Measurements from ENCODE around the gene IGF2BP1.

Gene IGF2BP1

GRCh38 chr17:48973806-48974205 is 23.4 kb upstream of the IGF2BP1 start:
- Histone ChIP-seq H3K9me3 (ENCODE audit: control insufficient read depth in 1 of 2, low read length in 2 of 2) (no peaks in the 10 kb centered on the region), H3K9ac (ENCODE audit: low read depth in 1 of 2, low read length in 2 of 2) (no peak overlapping the region), H3K4me1 (ENCODE audit: control insufficient read depth in 1 of 2, insufficient read depth in 2 of 2, low read length in 2 of 2) (no peaks in the 10 kb centered on the region), H3K27ac (ENCODE audit: low read depth, low read length) (no peak overlapping the region), H3K27me3 (ENCODE audit: control insufficient read depth in 1 of 2, insufficient read depth in 2 of 2, low read length in 2 of 2) (peaks cover 0 to 15% of the 10 kb centered on the region in 2 donors), H3K36me3 (ENCODE audit: control insufficient read depth in 1 of 2, insufficient read depth in 2 of 2, low read length in 2 of 2) (no peaks in the 10 kb centered on the region), H3K4me3 (ENCODE audit: low read depth in 1 of 2, low read length in 2 of 2) (no peak overlapping the region)

GRCh38 chr17:48981927-48982539 is 15.2 kb upstream of the IGF2BP1 start:
- Histone ChIP-seq H3K27me3 (ENCODE audit: control insufficient read depth in 1 of 2, insufficient read depth in 2 of 2, low read length in 2 of 2) (peaks cover 5 to 9% of the 10 kb centered on the region in 2 donors), H3K36me3 (ENCODE audit: control insufficient read depth in 1 of 2, insufficient read depth in 2 of 2, low read length in 2 of 2) (no peaks in the 10 kb centered on the region), H3K4me3 (ENCODE audit: low read depth in 1 of 2, low read length in 2 of 2) (no peak overlapping the region), H3K27ac (ENCODE audit: low read depth, low read length) (no peak overlapping the region), H3K9ac (ENCODE audit: low read depth in 1 of 2, low read length in 2 of 2) (no peak overlapping the region), H3K4me1 (ENCODE audit: control insufficient read depth in 1 of 2, insufficient read depth in 2 of 2, low read length in 2 of 2) (no peaks in the 10 kb centered on the region), H3K9me3 (ENCODE audit: control insufficient read depth in 1 of 2, low read length in 2 of 2) (no peaks in the 10 kb centered on the region)

- Histone ChIP-seq H3K9me3 (ENCODE audit: control insufficient read depth in 1 of 2, low read length in 2 of 2) (no peaks in the 10 kb centered on the region), H3K9ac (ENCODE audit: low read depth in 1 of 2, low read length in 2 of 2) (no peak overlapping the region), H3K27me3 (ENCODE audit: control insufficient read depth in 1 of 2, insufficient read depth in 2 of 2, low read length in 2 of 2) (peaks cover 18 to 21% of the 10 kb centered on the region in 2 donors), H3K4me3 (ENCODE audit: low read depth in 1 of 2, low read length in 2 of 2) (no peak overlapping the region), H3K36me3 (ENCODE audit: control insufficient read depth in 1 of 2, insufficient read depth in 2 of 2, low read length in 2 of 2) (no peaks in the 10 kb centered on the region), H3K27ac (ENCODE audit: low read depth, low read length) (no peak overlapping the region), H3K4me1 (ENCODE audit: control insufficient read depth in 1 of 2, insufficient read depth in 2 of 2, low read length in 2 of 2) (no peaks in the 10 kb centered on the region)
Observed at GRCh38 chr17:48985436-48986245, 11.5 kb upstream of the IGF2BP1 start.

GRCh38 chr17:48989100-48989499 is 8.1 kb upstream of the IGF2BP1 start:
- Histone ChIP-seq H3K4me3 (ENCODE audit: low read depth in 1 of 2, low read length in 2 of 2) (no peak overlapping the region), H3K27me3 (ENCODE audit: control insufficient read depth in 1 of 2, insufficient read depth in 2 of 2, low read length in 2 of 2) (peaks cover 36 to 38% of the 10 kb centered on the region in 2 donors), H3K36me3 (ENCODE audit: control insufficient read depth in 1 of 2, insufficient read depth in 2 of 2, low read length in 2 of 2) (no peaks in the 10 kb centered on the region), H3K9me3 (ENCODE audit: control insufficient read depth in 1 of 2, low read length in 2 of 2) (no peaks in the 10 kb centered on the region), H3K4me1 (ENCODE audit: control insufficient read depth in 1 of 2, insufficient read depth in 2 of 2, low read length in 2 of 2) (no peaks in the 10 kb centered on the region), H3K27ac (ENCODE audit: low read depth, low read length) (no peak overlapping the region), H3K9ac (ENCODE audit: low read depth in 1 of 2, low read length in 2 of 2) (no peak overlapping the region)

GRCh38 chr17:48990882-48991357 is 6.3 kb upstream of the IGF2BP1 start:
- Histone ChIP-seq H3K4me1 (ENCODE audit: control insufficient read depth in 1 of 2, insufficient read depth in 2 of 2, low read length in 2 of 2) (no peaks in the 10 kb centered on the region), H3K27ac (ENCODE audit: low read depth, low read length) (no peak overlapping the region), H3K36me3 (ENCODE audit: control insufficient read depth in 1 of 2, insufficient read depth in 2 of 2, low read length in 2 of 2) (no peaks in the 10 kb centered on the region), H3K9ac (ENCODE audit: low read depth in 1 of 2, low read length in 2 of 2) (no peak overlapping the region), H3K9me3 (ENCODE audit: control insufficient read depth in 1 of 2, low read length in 2 of 2) (no peaks in the 10 kb centered on the region), H3K4me3 (ENCODE audit: low read depth in 1 of 2, low read length in 2 of 2) (no peak overlapping the region), H3K27me3 (ENCODE audit: control insufficient read depth in 1 of 2, insufficient read depth in 2 of 2, low read length in 2 of 2) (peaks cover 48 to 51% of the 10 kb centered on the region in 2 donors)

GRCh38 chr17:48992444-48992843 is 4.7 kb upstream of the IGF2BP1 start:
- no peaks in the 10 kb centered on the region for H3K9me3 ChIP-seq (ENCODE audit: control insufficient read depth in 1 of 2, low read length in 2 of 2)
- no peaks in the 10 kb centered on the region for H3K36me3 ChIP-seq (ENCODE audit: control insufficient read depth in 1 of 2, insufficient read depth in 2 of 2, low read length in 2 of 2)
- H3K27ac ChIP-seq (ENCODE audit: low read depth, low read length): no peak overlapping the region
- peaks cover 1 to 4% of the 10 kb centered on the region in 2 donors for H3K4me1 ChIP-seq (ENCODE audit: control insufficient read depth in 1 of 2, insufficient read depth in 2 of 2, low read length in 2 of 2)
- H3K4me3 ChIP-seq (ENCODE audit: low read depth in 1 of 2, low read length in 2 of 2): no peak overlapping the region
- peaks cover 59 to 62% of the 10 kb centered on the region in 2 donors for H3K27me3 ChIP-seq (ENCODE audit: control insufficient read depth in 1 of 2, insufficient read depth in 2 of 2, low read length in 2 of 2)
- H3K9ac ChIP-seq (ENCODE audit: low read depth in 1 of 2, low read length in 2 of 2): no peak overlapping the region

- no peak overlapping the region for H3K9ac ChIP-seq (ENCODE audit: low read depth in 1 of 2, low read length in 2 of 2)
- no peaks in the 10 kb centered on the region for H3K36me3 ChIP-seq (ENCODE audit: control insufficient read depth in 1 of 2, insufficient read depth in 2 of 2, low read length in 2 of 2)
- H3K4me1 ChIP-seq (ENCODE audit: control insufficient read depth in 1 of 2, insufficient read depth in 2 of 2, low read length in 2 of 2): peaks cover 4% of the 10 kb centered on the region in 2 donors
- H3K9me3 ChIP-seq (ENCODE audit: control insufficient read depth in 1 of 2, low read length in 2 of 2): no peaks in the 10 kb centered on the region
- H3K27ac ChIP-seq (ENCODE audit: low read depth, low read length): no peak overlapping the region
- peaks cover 67 to 70% of the 10 kb centered on the region in 2 donors for H3K27me3 ChIP-seq (ENCODE audit: control insufficient read depth in 1 of 2, insufficient read depth in 2 of 2, low read length in 2 of 2)
- no peak overlapping the region for H3K4me3 ChIP-seq (ENCODE audit: low read depth in 1 of 2, low read length in 2 of 2)
Observed at GRCh38 chr17:48993305-48993704, 3.9 kb upstream of the IGF2BP1 start.

GRCh38 chr17:48993951-48994350 is 3.2 kb upstream of the IGF2BP1 start:
- H3K9ac ChIP-seq (ENCODE audit: low read depth in 1 of 2, low read length in 2 of 2): no peak overlapping the region
- no peaks in the 10 kb centered on the region for H3K36me3 ChIP-seq (ENCODE audit: control insufficient read depth in 1 of 2, insufficient read depth in 2 of 2, low read length in 2 of 2)
- H3K4me3 ChIP-seq (ENCODE audit: low read depth in 1 of 2, low read length in 2 of 2): no peak overlapping the region
- peaks cover 4% of the 10 kb centered on the region in 2 donors for H3K4me1 ChIP-seq (ENCODE audit: control insufficient read depth in 1 of 2, insufficient read depth in 2 of 2, low read length in 2 of 2)
- no peak overlapping the region for H3K27ac ChIP-seq (ENCODE audit: low read depth, low read length)
- peaks cover 73 to 77% of the 10 kb centered on the region in 2 donors for H3K27me3 ChIP-seq (ENCODE audit: control insufficient read depth in 1 of 2, insufficient read depth in 2 of 2, low read length in 2 of 2)
- H3K9me3 ChIP-seq (ENCODE audit: control insufficient read depth in 1 of 2, low read length in 2 of 2): no peaks in the 10 kb centered on the region

- Histone ChIP-seq H3K9me3 (ENCODE audit: control insufficient read depth in 1 of 2, low read length in 2 of 2) (no peaks in the 10 kb centered on the region), H3K4me1 (ENCODE audit: control insufficient read depth in 1 of 2, insufficient read depth in 2 of 2, low read length in 2 of 2) (peaks cover 4% of the 10 kb centered on the region in 2 donors), H3K4me3 (ENCODE audit: low read depth in 1 of 2, low read length in 2 of 2) (no peak overlapping the region), H3K27me3 (ENCODE audit: control insufficient read depth in 1 of 2, insufficient read depth in 2 of 2, low read length in 2 of 2) (peaks cover 79 to 84% of the 10 kb centered on the region in 2 donors), H3K27ac (ENCODE audit: low read depth, low read length) (no peak overlapping the region), H3K9ac (ENCODE audit: low read depth in 1 of 2, low read length in 2 of 2) (no peak overlapping the region), H3K36me3 (ENCODE audit: control insufficient read depth in 1 of 2, insufficient read depth in 2 of 2, low read length in 2 of 2) (no peaks in the 10 kb centered on the region)
Observed at GRCh38 chr17:48994549-48995303, 2.5 kb upstream of the IGF2BP1 start.
